Superior temporal gyrus (tissue), 1 donor: ENCODE data around the gene TRAF3.

Experiments
- DNase-seq: peaks from one replicate; pipeline ENCODE4 v3.0.0-alpha.2; 2016; ENCODE audit errors: extremely low spot score

TRAF3 gene

GRCh38 chr14:102777711-102778337, 575 bp downstream of the TRAF3 start:
- DNase-seq = no peak

- DNase-seq = peak; percentile 58
Observed at GRCh38 chr14:102778338-102779083, 1.3 kb downstream of the TRAF3 start.

- DNase-seq = peak; percentile 41
Observed at GRCh38 chr14:102779084-102779462, 1.8 kb downstream of the TRAF3 start.

- peak; percentile 62 for DNase-seq
Observed at GRCh38 chr14:102779574-102780315, 2.5 kb downstream of the TRAF3 start.

GRCh38 chr14:102781063-102781462, 3.8 kb downstream of the TRAF3 start:
- DNase-seq = no peak

GRCh38 chr14:102782974-102783373, 5.7 kb downstream of the TRAF3 start:
- DNase-seq = no peak

- DNase-seq = no peak
Observed at GRCh38 chr14:102784892-102785594, 7.8 kb downstream of the TRAF3 start.

GRCh38 chr14:102785595-102785963, 8.3 kb downstream of the TRAF3 start:
- no peak for DNase-seq

- DNase-seq = no peak
Observed at GRCh38 chr14:102786768-102787167, 9.5 kb downstream of the TRAF3 start.

- DNase-seq = no peak
Observed at GRCh38 chr14:102789349-102789748, 12.1 kb downstream of the TRAF3 start.

- DNase-seq = no peak
Observed at GRCh38 chr14:102793531-102794328, 16.5 kb downstream of the TRAF3 start.

GRCh38 chr14:102795060-102795925, 18.0 kb downstream of the TRAF3 start:
- no peak for DNase-seq

GRCh38 chr14:102796661-102797190, 19.5 kb downstream of the TRAF3 start:
- no peak for DNase-seq

GRCh38 chr14:102798926-102799325, 21.7 kb downstream of the TRAF3 start:
- no peak for DNase-seq

- no peak for DNase-seq
Observed at GRCh38 chr14:102799684-102800562, 22.7 kb downstream of the TRAF3 start.

- DNase-seq = no peak
Observed at GRCh38 chr14:102802834-102803523, 25.7 kb downstream of the TRAF3 start.

- DNase-seq = no peak
Observed at GRCh38 chr14:102804858-102805257, 27.6 kb downstream of the TRAF3 start.

- no peak for DNase-seq
Observed at GRCh38 chr14:102805371-102805891, 28.2 kb downstream of the TRAF3 start.
